ENCODE measurements around the gene SPHK1.

The SPHK1 gene

DNA sequence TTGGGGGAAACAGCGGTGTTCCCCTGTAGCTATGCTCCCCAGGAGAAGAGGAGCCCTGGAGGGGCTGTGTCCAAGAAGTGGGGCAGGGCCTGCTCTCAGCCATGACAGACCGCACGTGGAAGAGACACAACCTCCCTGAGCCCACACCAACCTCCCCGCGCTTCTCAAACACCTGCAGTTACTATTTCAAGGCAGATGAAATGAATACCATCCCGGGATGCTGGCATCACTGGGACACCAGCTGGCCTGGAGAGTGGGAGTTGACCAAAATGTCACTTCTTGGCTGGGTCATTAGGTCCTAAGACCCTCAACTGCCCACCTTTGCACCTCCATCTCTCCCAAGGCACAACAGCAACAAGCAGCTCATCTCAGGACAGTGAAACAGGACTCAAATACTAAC lies 32.0 kb downstream of the SPHK1 start:
- DNase-seq (ENCODE audit: low read depth in 2 of 2) = no peak
- no peak overlapping the region for H3K4me3 ChIP-seq (replicated peaks in 1 of 2; ENCODE audit: low read depth in 2 of 2, low read length in 2 of 2)
- no peak for TF ChIP-seq CTCF (IDR thresholded peaks at IDR 0.05; ENCODE audit: low read depth, low read length)

- no peak for TF ChIP-seq CTCF (IDR thresholded peaks at IDR 0.05; ENCODE audit: low read depth, low read length)
- no peak for DNase-seq (ENCODE audit: low read depth in 2 of 2)
- H3K4me3 ChIP-seq (replicated peaks in 1 of 2; ENCODE audit: low read depth in 2 of 2, low read length in 2 of 2) = no peak overlapping the region
These were observed 32.5 kb downstream of the SPHK1 start for GRCh38 chr17:76416899-76417298.

- no peak for DNase-seq (ENCODE audit: low read depth in 2 of 2)
- TF ChIP-seq CTCF (IDR thresholded peaks at IDR 0.05; ENCODE audit: low read depth, low read length) = no peak
- H3K4me3 ChIP-seq (replicated peaks in 1 of 2; ENCODE audit: low read depth in 2 of 2, low read length in 2 of 2) = no peak overlapping the region
These were observed 33.2 kb downstream of the SPHK1 start for GRCh38 chr17:76417499-76418143.

GRCh38 chr17:76419576-76420260 lies 35.3 kb downstream of the SPHK1 start:
- TF ChIP-seq CTCF (IDR thresholded peaks at IDR 0.05; ENCODE audit: low read depth, low read length) = no peak
- H3K4me3 ChIP-seq (replicated peaks in 1 of 2; ENCODE audit: low read depth in 2 of 2, low read length in 2 of 2) = no peak overlapping the region
- no peak for DNase-seq (ENCODE audit: low read depth in 2 of 2)

DNA sequence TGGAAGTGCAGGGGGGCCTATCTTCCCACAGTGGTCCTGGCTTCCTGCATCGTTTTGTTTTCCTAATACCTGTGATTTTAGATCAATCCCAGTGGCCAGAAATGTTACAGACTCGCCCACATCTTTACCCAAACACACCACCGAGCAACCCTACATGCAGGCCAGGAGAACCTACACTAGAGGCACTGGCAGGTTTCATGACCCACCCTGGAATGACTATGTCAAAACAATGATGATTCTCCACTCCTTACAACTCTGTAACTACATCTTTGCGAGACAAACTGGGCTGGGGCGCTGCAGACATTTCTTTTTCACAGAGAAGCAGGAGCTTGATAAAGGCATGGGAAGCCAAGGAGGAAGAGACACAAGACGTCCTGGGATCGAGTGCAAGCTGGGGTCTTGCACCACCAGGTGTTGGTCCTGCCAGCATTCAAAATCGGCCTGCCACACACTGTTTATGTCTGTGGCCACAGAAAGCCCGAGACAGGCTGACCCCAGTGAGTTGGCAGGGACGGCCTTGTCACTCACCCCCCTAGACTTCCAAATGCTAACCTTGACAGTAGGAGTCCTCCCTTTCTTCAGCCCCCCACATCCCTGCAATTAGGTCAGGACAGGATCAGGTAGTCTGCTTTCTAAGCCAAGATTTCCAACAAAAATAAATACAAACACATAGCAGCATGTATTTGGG lies 36.1 kb downstream of the SPHK1 start:
- DNase-seq (ENCODE audit: low read depth in 2 of 2) = no peak
- no peak overlapping the region for H3K4me3 ChIP-seq (replicated peaks in 1 of 2; ENCODE audit: low read depth in 2 of 2, low read length in 2 of 2)
- no peak for TF ChIP-seq CTCF (IDR thresholded peaks at IDR 0.05; ENCODE audit: low read depth, low read length)

GRCh38 chr17:76421044-76421407 lies 36.6 kb downstream of the SPHK1 start:
- TF ChIP-seq CTCF (IDR thresholded peaks at IDR 0.05; ENCODE audit: low read depth, low read length) = no peak
- peak in 1 of 2 donors; percentile 32 for DNase-seq (ENCODE audit: low read depth in 2 of 2)
- H3K4me3 ChIP-seq (replicated peaks in 1 of 2; ENCODE audit: low read depth in 2 of 2, low read length in 2 of 2) = no peak overlapping the region

Measured in cardiac fibroblast (primary cell).